ENCODE data around the gene SLC38A1.

DNA sequence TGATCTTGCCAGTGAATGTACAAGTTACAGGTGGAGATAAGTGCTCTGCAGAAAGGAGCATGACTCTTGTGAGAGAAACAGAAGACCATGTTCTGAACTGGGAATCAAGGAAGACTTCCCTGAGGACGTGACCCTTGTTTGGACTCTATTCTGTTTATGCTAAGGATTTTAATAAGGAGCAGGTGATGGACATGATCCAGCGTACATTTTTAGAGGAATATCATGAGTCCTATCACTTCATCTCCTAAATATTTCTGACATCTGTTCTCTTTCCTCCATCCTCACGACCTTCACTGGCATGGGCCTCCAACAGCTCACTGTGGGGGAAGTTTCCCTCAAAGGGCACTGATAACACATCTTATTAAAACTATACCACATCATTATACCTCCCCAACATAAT lies 7.9 kb upstream of the SLC38A1 start:
- TF ChIP-seq, protein P1, sequence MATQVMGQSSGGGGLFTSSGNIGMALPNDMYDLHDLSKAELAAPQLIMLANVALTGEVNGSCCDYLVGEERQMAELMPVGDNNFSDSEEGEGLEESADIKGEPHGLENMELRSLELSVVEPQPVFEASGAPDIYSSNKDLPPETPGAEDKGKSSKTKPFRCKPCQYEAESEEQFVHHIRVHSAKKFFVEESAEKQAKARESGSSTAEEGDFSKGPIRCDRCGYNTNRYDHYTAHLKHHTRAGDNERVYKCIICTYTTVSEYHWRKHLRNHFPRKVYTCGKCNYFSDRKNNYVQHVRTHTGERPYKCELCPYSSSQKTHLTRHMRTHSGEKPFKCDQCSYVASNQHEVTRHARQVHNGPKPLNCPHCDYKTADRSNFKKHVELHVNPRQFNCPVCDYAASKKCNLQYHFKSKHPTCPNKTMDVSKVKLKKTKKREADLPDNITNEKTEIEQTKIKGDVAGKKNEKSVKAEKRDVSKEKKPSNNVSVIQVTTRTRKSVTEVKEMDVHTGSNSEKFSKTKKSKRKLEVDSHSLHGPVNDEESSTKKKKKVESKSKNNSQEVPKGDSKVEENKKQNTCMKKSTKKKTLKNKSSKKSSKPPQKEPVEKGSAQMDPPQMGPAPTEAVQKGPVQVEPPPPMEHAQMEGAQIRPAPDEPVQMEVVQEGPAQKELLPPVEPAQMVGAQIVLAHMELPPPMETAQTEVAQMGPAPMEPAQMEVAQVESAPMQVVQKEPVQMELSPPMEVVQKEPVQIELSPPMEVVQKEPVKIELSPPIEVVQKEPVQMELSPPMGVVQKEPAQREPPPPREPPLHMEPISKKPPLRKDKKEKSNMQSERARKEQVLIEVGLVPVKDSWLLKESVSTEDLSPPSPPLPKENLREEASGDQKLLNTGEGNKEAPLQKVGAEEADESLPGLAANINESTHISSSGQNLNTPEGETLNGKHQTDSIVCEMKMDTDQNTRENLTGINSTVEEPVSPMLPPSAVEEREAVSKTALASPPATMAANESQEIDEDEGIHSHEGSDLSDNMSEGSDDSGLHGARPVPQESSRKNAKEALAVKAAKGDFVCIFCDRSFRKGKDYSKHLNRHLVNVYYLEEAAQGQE (IDR thresholded peaks at IDR 0.05; ENCODE audit: low read depth): no peak
- TF ChIP-seq RAD21 (IDR thresholded peaks at IDR 0.05; ENCODE audit: low read depth) (no peak), EP300 (IDR thresholded peaks at IDR 0.05; ENCODE audit: borderline replicate concordance) (no peak), CREB1 (IDR thresholded peaks at IDR 0.05; ENCODE audit: low read depth) (no peak), YY1 (IDR thresholded peaks at IDR 0.05; ENCODE audit: low read depth) (no peak), EGR1 (IDR thresholded peaks at IDR 0.05) (no peak)
- TF ChIP-seq, protein P2, sequence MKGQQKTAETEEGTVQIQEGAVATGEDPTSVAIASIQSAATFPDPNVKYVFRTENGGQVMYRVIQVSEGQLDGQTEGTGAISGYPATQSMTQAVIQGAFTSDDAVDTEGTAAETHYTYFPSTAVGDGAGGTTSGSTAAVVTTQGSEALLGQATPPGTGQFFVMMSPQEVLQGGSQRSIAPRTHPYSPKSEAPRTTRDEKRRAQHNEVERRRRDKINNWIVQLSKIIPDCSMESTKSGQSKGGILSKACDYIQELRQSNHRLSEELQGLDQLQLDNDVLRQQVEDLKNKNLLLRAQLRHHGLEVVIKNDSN (IDR thresholded peaks at IDR 0.05): no peak

All from Ishikawa (cell line).